GM19452 (cell line): ENCODE data around the gene UNC5B.
"Not testable (repeated sequence)": the region's sequence is repeated elsewhere in the genome, so short reads cannot be mapped to it uniquely, and the experiment has no call there.

Source experiments
- ATAC-seq: cut with Tn5 transposase; IDR thresholded peaks from one replicate; pipeline ENCODE4 v1.9.1; 2021; ENCODE audit not compliant: unreplicated experiment

Gene UNC5B

DNA sequence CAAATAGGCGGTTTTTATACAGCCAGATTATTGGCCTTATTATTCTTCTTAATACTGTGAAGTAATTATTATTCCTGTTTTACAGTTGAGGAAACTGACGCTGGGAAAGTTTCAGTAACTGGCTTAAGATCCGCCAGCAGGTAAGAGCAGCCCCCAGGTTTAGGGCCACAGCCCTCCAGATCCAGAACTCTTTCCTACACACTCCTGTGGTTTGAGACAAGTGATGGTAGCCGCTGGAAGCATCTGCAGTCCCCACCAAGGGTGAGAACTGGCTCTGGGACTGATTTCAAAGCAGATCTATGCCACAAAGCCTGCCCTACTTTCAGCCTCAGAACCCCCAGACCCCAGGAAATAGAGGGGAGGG is 3.0 kb upstream of the UNC5B start:
- no peak for ATAC-seq

- ATAC-seq, result no peak
Measured at GRCh38 chr10:71209731-71210541, 2.4 kb upstream of the UNC5B start.

DNA sequence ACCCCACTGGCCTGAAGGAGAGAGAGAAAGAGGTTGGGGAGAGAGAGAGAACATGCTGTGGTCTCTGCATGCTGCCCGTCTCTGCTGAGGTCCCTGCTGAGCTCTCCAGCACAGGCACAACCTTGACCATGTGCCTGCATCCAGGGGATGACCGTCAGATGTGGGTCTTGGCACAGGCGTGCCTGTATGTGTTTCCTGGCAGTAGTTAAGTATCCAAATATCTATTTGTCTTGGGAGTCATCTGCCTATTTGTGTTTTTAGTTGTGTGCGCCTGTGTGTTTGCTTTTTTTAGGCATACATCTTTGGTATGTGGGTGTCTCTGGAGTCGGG is 1.9 kb upstream of the UNC5B start:
- no peak for ATAC-seq

- no peak for ATAC-seq
Measured at GRCh38 chr10:71211053-71211452, 1.3 kb upstream of the UNC5B start.

DNA sequence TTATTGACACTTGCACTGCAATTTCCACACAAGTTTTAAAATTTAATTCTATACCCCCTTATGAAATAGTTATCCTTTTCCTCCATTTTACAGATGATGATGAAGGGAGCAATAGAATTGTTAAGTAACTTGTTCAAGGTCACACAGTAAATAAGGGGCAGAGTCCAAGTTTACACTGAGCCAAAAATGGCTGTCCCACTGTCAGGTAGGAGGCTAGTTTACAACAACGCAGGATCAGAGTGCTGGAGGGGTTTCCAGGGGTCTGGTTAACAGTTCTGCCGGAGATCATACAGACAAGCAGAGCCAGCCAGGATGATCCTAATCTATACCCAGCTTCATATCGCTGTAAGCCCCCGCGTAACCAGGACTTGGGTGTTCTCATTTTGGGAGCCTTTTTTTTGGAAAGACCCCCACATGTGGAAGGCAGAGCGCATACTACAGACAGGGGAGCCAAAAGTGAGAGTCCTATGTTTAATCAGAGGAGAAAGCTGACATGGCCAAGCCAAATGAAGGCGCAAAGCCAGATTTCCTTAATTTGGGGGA is 524 bp upstream of the UNC5B start:
- ATAC-seq, result no peak

DNA sequence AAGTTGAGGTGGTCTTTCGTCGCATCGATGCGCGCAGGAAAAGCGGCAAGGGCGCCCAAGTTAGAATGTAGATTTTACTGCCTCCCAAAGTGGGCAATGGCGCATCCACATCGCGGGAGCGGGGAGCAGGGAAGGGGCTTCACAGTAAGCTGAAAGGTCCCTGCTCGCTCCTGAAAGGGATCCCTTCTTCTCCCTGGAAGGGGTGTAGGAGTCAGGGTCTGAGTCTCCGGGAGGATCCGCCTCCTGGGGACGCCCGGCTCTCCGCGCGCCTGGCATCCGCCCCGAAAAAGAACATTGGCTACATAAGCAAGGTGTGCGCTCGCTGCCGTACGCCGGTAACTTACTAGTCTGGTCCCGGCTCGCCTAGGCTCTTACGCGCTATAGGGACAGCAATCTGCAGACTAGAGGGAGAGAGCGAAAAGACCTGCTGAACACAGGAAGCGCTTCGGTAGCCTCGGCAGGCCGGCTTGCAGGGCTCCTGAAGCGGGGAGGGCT is 804 bp downstream of the UNC5B start:
- ATAC-seq, result no peak

DNA sequence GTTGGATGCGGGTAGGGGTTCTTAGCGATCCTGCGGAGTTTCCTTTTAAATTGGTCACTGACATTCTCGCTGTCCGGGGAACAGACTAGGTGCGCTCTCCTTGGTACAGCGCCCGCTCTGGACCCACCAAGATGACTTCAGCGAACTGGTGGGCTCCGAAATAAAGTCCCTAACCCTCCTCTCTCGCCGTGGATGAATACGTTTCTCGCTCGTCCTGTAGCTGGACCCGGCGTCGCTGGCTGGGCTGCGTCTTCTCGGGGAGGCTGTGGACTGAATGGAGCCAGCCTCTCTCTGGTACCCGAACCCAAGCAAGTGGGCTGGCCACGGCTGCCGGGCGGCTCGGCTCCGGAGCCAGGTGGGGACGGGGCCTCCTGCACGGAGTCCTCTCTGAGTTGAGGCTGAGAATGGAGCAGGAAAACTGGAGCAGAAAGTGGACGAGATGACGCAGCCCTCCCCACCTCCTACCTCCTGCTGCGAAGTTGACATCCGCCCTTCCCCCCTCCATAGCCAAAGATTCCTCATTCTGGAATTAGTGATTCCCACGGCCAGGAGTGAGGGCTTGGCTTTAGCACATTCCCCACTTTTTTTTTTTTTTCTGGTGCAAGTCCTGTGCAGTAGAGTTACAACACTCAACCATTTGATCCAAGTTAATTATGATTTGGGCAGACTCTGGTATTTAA is 1.5 kb downstream of the UNC5B start:
- no peak for ATAC-seq

GRCh38 chr10:71214641-71215559 is 2.5 kb downstream of the UNC5B start:
- ATAC-seq, result no peak

- ATAC-seq, result no peak
Measured at GRCh38 chr10:71216363-71216695, 4.0 kb downstream of the UNC5B start.

DNA sequence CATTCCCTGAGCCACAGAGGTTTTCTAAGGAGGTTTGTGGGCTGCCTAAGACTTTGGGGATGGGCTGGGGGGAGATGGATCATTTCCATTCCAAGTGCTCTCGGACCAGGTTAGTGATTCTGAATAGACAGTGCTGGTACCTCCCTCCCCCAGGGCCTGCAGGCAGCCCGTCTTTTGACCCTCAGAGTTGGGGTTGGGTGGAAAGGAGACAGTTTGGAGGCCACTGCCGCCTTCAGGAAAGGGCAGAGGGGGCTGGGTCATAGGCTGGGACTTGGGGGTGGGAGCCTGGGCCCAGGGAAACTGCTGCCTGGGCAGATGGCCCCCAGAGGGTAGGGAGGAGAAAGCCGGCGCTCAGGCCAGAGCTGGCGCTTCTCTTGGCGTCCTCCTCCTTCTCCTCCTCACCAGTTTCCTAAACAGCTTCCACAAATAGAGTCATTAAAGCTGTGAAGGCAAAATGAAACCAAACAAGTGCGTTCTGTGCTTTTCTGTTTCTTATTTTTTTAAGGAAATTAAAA is 4.4 kb downstream of the UNC5B start:
- no peak for ATAC-seq

GRCh38 chr10:71217266-71218045 is 5.1 kb downstream of the UNC5B start:
- ATAC-seq, result no peak

- ATAC-seq, result no peak
Measured at GRCh38 chr10:71218046-71218650, 5.8 kb downstream of the UNC5B start.

DNA sequence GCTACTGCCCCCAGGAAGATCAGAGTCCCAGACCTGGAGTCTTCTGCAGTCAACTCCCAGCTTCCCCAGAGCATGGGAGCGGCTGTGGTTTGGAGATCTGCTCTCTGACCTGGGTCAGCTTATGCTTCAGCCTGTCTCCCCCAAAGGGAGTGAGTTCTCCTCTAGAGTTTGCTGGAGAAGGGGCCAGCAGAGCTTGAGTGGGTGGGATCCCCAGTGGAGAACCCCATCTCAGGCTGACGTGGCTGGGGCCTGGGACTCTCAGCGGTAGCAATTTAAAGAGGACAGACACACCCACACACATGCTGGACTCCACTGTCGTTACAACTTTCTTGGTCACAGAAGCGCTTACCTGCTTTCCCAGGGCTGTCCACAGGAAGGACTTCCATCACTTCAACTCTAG is 6.3 kb downstream of the UNC5B start:
- ATAC-seq, result no peak

DNA sequence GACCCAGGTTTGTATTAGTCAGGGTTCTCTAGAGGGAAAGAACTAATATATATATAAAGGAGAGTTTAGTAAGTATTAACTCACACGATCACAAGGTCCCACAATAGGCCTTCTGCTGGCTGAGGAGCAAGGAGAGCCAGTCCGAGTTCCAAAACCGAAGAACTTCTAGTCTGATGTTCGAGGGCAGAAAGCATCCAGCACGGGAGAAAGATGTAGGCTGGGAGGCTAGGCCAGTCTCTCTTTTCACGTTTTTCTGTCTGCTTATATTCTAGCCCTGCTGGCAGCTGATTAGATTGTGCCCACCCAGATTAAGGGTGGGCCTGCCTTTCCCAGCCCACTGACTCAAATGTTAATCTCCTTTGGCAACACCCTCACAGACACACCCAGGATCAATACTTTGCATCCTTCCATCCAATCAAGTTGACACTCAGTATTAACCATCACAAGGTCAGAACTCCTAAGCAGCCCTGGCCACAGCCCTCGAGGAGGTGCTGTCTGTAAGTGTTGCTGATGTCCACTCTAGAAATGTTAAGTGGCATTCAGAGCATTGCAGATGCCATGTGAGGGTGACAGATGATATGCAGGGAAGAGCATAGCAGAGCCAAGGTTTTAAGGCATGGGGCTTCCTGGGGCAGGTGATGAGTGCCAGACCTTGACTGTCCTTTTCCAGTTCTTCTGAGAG is 7.0 kb downstream of the UNC5B start:
- not testable (repeated sequence) for ATAC-seq

- no peak for ATAC-seq
Measured at GRCh38 chr10:71219918-71220688, 7.7 kb downstream of the UNC5B start.

- no peak for ATAC-seq
Measured at GRCh38 chr10:71220689-71221540, 8.5 kb downstream of the UNC5B start.

DNA sequence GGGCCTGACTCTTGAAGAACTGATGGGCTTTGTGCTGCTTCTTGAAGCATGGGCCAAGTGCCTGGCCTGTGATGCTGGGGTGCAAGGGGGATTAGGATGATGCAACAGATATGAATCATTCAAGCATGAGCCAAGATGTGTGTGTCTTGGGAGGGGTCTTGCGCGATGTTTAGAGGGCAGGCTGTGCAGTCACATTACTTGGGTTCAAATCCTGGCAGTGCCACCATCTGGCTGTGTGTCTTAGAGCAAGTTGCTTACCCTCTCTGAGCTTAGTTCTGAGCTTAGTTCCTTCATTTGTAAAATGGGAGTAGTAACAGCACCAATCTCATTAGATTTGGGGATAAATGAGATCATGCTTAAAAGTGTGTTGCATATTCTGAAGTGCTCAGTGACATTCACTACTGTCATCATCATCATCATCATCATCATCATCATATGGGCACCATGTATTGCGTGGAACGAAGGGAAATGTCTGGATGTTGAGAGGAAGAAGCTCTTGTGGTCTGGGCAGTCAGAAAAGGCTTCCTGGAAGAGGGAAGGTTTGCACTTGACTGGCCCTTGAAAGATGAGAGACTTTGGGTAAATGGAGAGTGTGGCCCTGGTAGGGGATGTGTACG is 9.3 kb downstream of the UNC5B start:
- ATAC-seq, result no peak
